ENCODE data around the gene ADSS2.
"Not testable (repeated sequence)": the region's sequence is repeated elsewhere in the genome, so short reads cannot be mapped to it uniquely, and the experiment has no call there.

Gene ADSS2

DNA sequence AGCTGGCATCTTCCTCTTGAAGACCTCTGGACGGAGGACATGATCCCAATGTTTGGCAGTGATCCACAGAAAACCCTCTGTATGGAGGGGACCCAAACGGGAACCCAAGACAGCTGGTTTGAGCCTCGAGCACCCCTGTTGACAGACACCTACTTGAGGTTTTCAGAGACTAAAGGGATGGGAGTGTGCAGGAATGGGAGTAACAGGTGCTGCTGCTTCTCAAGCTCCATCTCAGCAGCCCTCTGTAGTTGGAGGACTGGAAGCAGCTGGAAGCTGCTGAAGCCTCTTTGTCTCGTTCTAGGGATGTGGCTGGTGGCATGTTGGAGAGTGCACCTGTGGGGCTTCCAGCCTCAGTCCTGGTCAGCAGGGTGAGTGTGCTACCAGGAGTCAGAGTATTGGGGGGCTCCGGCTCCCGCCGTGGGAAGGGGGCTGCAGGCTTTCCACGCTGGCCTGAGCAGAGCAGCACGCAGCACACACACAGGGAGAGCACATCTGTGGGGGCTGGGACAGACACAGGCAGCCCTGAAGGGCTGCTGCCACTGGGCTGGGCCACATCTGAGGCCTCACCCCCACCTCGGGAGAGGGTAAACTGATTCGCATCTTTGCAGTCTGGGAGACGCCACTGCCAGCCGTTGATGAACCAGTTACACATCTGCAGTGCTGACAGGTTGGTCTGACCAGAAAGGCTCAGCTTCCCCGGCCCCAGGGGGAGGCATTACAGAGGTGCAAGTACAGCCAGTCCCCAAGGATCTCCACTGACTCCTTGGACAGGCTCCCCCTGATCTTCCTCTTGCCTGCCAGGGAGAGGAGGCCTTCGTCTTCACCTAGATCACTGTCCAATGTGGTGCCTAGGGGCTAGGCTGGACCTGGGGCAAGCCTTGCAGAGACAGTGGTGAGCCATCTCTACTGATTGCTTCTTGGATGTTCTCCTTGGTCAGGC lies 56.6 kb downstream of the ADSS2 start:
- no peak for DNase-seq

DNA sequence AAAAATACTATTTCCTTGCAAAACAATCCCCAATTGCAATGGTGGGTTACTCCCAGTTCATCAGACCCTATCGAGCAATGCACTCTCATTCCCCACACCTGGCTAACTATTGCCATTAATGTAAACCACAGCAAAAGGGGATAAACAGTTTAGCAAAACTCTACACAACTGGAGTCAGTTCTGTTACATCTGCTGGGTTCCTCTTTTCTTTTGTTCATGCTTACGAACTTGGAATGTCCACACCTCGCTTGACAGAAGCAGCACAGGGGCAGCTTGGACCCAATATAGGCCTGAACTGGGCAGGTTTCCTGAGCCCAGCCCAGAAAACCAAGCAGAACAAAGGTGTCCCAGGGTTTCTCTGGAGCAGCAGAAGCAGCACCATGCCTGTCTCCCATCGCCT lies 57.4 kb downstream of the ADSS2 start:
- DNase-seq: no peak

DNA sequence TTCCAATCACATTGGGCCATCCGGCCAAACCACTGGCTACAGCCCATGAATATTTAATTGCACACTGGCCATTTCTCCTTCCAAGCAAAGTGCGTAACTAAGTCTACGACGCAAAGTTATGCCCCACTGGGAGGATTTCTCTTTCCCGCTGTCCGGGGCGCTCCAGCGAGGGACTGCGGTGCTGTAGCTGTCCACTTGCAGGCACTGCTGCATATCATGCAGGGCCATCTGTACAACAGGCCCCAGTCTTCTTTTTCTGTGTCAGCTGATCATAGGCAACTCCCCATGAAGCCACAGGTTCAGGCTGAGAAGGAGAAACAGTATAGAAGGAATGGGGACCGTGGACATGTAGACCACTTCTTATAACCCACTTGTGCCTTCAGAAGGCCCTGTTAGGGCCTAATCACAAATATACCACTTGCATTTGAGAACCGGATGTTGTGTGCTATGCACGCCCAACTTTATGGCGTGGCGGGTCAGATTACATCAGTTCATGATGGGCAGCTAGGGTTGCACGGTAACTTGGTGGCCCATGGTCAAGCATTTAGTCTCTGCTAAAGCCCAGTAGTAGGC lies 58.0 kb downstream of the ADSS2 start:
- DNase-seq: no peak

DNA sequence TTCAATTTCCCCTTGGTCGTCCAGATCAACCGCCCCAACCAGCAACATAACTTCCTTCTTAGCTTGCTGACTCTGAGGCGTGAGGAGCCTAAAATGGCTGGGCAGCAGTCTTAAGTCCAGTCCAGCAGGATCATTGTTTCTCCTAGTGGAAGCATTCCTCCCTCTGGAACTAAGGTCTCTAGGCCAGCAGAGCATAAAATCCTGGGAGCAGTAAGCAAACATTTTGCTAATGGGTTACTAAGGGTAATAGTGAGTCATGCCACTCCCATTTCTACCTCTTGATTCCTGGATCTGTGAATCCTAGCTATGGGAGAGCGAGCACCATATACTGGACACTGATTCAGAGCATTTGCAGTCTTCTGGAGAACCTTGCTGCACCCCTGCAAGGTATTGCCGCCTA lies 59.9 kb downstream of the ADSS2 start:
- DNase-seq: no peak

GRCh38 chr1:244388961-244389360 lies 62.7 kb downstream of the ADSS2 start:
- no peak for DNase-seq

DNA sequence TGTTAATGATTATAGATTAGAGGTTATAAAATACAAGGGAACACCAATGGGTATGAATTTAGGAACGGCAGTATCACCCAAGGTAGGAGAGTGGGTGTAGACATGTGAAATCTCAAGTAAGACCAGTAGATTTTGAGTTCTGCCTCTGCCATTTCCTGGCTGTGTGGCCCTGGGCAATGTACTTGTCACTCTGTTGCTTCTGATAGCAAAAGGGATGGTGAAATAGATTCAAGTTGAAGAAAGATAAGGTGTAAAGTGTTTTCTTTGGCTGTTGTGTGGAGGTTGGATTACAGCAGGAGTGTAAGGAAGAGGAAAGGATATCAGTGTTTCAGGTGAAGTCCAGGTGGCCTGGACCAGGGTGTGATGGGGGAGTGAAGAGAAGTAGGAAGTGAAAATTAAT lies 64.3 kb downstream of the ADSS2 start:
- no peak for DNase-seq

GRCh38 chr1:244386595-244386994 lies 65.1 kb downstream of the ADSS2 start:
- no peak for DNase-seq

- DNase-seq: no peak
These were observed 67.6 kb downstream of the ADSS2 start for GRCh38 chr1:244384066-244384465.

- DNase-seq: no peak
These were observed 68.3 kb downstream of the ADSS2 start for GRCh38 chr1:244383278-244383884.

DNA sequence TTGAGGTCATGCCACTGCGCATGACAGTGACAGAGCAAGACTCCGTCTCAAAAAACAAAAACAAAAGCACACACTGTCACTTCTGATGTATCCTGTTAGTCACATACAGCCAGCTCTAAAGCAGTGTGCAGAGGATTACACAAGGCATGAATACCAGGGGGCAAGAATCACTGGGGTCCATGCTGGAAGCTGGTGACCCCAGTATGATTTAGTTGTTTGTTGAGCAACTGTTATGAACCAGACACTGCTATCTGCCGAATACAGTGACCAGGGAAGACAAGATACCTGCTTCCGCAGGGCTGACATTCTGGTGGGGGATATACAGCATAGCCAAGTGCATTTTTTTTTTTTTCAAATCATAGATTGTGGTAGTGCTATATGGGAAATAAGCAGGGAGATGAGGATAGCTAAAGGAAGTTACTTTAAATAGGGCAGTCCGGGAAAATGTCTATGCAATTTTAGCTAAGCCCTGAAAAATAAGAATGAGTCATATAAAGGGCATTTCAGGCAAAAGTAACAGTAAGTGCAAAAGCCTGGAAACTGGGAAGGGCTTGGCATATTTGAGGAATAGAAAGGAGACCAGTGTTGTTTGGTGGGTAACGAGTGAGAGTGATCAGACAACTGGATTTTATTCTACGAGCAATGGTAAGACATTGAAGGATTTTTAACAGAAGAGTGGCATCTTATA lies 69.7 kb downstream of the ADSS2 start:
- DNase-seq: no peak

DNA sequence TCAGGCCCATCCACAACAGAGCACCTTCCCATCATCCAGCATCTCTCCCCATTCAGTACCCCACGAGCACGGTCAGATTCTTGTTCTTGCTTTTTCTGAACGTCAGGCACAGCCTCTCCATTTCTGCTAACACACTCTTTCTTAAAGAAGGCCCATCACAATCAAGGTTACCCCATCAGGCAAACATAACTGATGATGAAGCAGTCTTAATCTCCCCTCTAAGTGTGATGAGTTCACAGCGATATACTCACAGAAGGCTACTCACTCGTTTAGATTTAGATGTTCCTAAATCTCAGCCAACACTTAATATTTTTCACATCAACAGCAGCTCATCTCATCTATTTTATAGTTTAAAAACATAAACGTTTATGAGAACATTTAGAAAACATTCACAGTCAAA lies 75.6 kb downstream of the ADSS2 start:
- DNase-seq: no peak

DNA sequence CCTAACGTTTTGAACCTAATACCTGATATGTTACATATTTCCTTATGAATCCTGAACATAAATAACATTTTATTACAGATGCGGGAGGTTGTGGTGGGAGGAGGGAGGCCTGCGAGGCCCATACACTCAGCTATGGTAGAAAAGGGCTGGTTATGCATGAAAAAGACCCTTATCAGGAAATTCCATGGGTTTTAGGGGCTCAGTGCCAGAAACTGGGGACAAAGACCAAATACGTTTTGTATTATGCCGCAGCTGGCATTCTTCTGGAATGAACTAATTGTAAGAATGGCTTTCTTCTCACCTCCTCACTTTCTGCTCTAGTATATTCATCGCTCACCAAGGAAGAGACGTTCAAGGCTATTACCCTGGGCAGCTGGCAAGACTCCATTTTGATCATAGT lies 76.7 kb downstream of the ADSS2 start:
- DNase-seq: no peak

DNA sequence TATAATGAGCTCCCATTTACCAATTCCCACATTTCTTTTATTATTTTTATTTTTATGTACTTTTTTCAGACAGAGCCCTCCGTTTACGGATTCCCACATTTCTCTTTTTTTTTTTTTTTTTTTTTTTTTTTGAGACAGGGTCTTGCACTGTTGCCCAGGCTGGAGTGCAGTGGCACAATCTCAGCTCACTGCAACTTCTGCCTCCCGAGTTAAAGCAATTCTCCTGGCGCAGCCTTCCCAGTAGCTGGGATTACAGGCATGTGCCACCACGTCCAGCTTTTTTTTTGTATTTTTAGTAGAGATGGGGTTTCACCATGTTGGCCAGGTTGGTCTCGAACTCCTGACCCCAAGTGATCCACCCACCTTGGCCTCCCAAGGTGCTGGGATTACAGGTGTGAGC lies 77.2 kb downstream of the ADSS2 start:
- DNase-seq: not testable (repeated sequence)

DNA sequence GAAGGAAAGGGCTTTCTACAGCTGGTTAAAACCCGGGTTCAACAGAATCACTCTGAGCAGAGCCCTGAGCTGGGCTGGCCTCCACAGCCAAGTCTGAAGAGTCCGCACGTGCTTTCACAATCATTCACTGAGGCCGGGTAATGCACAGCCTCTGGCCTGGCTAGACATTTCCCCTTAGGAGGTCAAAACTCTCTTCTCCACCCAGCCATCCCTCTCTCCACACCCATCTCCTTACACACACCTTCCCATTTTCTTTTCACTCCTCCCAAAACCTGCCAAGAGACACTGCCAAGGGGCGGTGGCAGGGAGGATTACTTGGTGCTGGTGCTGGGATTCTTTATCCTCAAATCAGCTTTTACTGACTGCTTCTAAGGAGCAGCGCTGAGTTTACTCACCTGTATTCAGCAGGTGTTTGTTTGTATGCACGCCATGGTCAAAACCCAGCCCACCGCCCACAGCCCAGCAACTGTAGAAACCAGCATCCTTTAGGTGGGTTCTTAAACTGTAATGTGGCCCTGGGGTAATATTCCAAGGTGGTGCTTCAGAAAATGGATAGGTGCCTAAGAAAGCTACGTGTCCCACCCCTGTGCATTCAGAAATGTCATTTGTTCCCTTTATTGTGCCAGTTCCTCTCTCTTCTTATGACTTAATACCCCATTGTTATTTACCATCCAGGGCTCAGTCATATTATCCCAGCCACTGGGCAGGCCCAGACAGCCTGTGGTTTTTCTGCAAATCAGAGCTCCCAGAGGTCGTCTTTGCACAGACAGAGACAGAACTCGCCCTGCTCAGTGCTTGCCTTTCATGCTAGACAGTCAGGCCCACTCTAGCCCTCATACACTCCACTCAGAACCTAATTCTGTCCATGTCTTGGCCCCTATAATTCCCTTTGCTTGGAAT lies 80.2 kb downstream of the ADSS2 start:
- DNase-seq: no peak

DNA sequence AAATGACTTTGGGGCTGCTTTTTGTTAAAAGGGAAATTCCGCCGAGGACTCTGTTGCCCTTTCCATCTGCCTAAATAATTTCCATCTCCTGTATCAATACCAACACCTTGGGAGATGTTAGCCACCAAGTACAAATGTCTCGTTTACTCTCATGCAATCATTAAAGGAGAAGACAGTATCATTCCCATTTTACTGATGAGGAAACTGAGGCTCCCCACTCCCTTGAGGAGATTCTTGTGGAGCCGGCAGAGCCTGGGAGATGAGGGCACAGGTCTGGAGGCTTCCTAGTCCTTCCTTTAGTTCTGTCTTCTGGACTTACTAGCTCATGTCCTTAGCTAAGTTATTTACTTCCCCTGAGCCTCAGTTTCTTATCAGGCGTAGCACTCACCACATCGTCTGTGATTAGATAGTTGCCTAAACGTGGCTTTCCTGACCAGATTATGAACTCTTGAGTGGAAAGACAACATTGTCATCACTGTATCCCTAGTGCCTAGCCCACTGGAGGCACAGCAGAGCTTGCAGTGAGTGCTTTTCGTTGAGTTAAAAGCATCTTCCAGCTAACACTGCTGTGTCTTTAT lies 81.6 kb downstream of the ADSS2 start:
- DNase-seq: no peak

GRCh38 chr1:244369256-244370057 lies 82.3 kb downstream of the ADSS2 start:
- DNase-seq: no peak

- DNase-seq: no peak
These were observed 83.4 kb downstream of the ADSS2 start for GRCh38 chr1:244368279-244368678.

DNA sequence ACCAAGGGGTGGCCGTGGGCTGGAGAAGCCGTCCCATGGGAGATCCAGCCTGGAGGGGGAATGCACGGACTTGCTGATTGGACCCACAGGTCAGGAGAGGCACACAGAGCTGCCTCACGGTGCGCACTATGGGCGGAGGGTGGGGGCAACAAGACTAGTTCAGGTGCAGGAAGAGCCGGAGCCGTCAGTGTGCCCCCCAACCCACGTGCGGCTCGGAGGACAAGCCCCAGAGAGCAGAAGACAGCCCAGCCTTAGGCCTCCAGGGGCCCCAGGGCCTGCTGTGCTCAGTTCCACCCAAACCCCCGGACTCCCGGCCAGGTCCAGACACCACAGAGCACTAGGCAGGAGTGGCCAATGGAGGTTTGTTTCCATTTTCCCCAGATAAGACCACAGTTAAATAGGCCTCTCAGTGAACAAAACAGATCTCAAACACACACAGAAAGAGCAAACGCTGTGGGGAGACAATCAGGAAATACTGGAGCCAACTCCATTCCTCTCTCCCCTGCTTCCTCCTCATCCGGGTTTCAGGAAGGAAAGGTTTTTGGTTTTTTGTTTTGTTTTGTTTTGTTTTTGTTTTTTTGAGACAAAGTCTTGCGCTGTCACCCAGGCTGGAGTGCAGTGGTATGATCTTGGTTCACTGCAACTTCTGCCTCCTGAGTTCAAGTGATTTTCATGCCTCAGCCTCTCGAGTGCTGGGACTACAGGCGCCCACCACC lies 84.2 kb downstream of the ADSS2 start:
- no peak for DNase-seq

GRCh38 chr1:244365809-244366208 lies 85.9 kb downstream of the ADSS2 start:
- no peak for DNase-seq

DNA sequence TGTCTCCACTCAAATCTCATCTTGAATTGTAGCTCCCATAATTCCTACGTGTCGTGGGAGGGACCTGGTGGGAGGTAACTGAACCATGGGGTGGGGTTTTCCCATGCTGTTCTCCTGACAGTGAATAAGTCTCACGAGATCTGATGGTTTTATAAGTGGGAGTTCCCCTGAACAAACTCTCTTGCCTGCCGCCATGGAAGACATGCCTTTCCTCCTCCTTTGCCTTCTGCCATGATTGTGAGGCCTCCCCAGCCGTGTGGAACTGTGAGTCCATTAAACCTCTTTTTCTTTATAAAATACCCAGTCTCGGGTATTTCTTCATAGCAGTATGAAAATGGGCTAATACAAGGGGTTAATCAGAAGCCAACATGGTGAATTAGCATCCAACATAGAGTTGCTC lies 86.4 kb downstream of the ADSS2 start:
- DNase-seq: not testable (repeated sequence)

Measured in NCI-H446 (cell line).